Calu3 (cell line): ENCODE measurements around the gene SLC16A9. TPM values are rescaled to one million over a fixed set of nuclear protein-coding genes. Genes with fewer than 3 reads are reported as not detected.

ENCODE experiments used
- BruUV-seq: library from RNA; stranded (reverse); fragments of 400-500 nt; replicated peaks from 2 replicates; lab custom pipeline; 2021; lab: Mats Ljungman, UMichigan
- CTCF ChIA-PET: fragments of 300-600 bp; sonication (Branson Sonifier 250); formaldehyde crosslinking; loops from one replicate; lab custom pipeline; 2022; ENCODE audit warnings: antibody characterized with exemption; lab: Charles Lee
- DNase-seq: peaks from one replicate; pipeline ENCODE4 v3.0.0; 2022
- H3K27ac Mint-ChIP-seq: one replicate; pipeline ENCODE4 v1.8.0; 2022; ENCODE audit warnings: mixed read lengths; ENCODE audit not compliant: unreplicated experiment
- H3K27me3 Mint-ChIP-seq: one replicate; pipeline ENCODE4 v1.8.0; 2022; ENCODE audit warnings: mixed read lengths; ENCODE audit not compliant: unreplicated experiment
- H3K36me3 Mint-ChIP-seq: one replicate; pipeline ENCODE4 v1.8.0; 2022; ENCODE audit warnings: mild to moderate bottlenecking, moderate library complexity, mixed read lengths; ENCODE audit not compliant: insufficient read depth, unreplicated experiment
- H3K4me1 Mint-ChIP-seq: one replicate; pipeline ENCODE4 v1.8.0; 2022; ENCODE audit warnings: mild to moderate bottlenecking, low read depth, mixed read lengths; ENCODE audit not compliant: unreplicated experiment
- H3K4me3 Mint-ChIP-seq: one replicate; pipeline ENCODE4 v1.8.0; 2022; ENCODE audit warnings: mild to moderate bottlenecking, low read depth, moderate library complexity, mixed read lengths; ENCODE audit not compliant: unreplicated experiment
- H3K9me3 Mint-ChIP-seq: one replicate; pipeline ENCODE4 v1.8.0; 2022; ENCODE audit warnings: low read depth, mixed read lengths; ENCODE audit not compliant: unreplicated experiment
- CTCF ChIP-seq: fragments of 200-600 bp; IDR thresholded peaks from one replicate; pipeline ENCODE4 v1.8.0; 2022; ENCODE audit warnings: antibody characterized with exemption; ENCODE audit not compliant: unreplicated experiment
- intact Hi-C: fragments of 100-400 bp; cut with micrococcal nuclease; formaldehyde crosslinking; loops from one replicate; pipeline ENCODE4 v1.10.0; 2022; ENCODE audit not compliant: unreplicated experiment
- total RNA-seq: library from RNA; stranded (reverse); gene quantifications from 2 replicates; pipeline ENCODE4 v1.2.3, GENCODE V29; 2022

Gene SLC16A9
- total RNA-seq, 1 experiment from 2014 or later = 2.2 TPM

- peaks cover 4% of the 10 kb centered on the region for H3K9me3 Mint-ChIP-seq
- BruUV-seq = no TSS peak
- H3K4me1 Mint-ChIP-seq = no peaks in the 10 kb centered on the region
- no peak overlapping the region for H3K4me3 Mint-ChIP-seq
- no peaks in the 10 kb centered on the region for H3K36me3 Mint-ChIP-seq
- intact Hi-C loops = no loop called here
- TF ChIP-seq CTCF = no peak
- CTCF ChIA-PET = interaction anchor here (0.8 to 1.0 kb wide), 2 partner anchors 9 to 49 kb away, joined by 3 to 4 read pairs; no protein-coding TSS in a partner anchor
- peaks cover 61% of the 10 kb centered on the region for H3K27me3 Mint-ChIP-seq
- DNase-seq = peak; percentile 8
- no peak overlapping the region for H3K27ac Mint-ChIP-seq
Observed at GRCh38 chr10:59633063-59633462, 76.6 kb downstream of the SLC16A9 start.

GRCh38 chr10:59631882-59632807, 77.5 kb downstream of the SLC16A9 start:
- intact Hi-C loops = no loop called here
- no peaks in the 10 kb centered on the region for H3K4me1 Mint-ChIP-seq
- H3K27ac Mint-ChIP-seq = no peak overlapping the region
- no peak overlapping the region for H3K4me3 Mint-ChIP-seq
- no peak for DNase-seq
- TF ChIP-seq CTCF = no peak
- H3K27me3 Mint-ChIP-seq = peaks cover 64% of the 10 kb centered on the region
- H3K9me3 Mint-ChIP-seq = peaks cover 3% of the 10 kb centered on the region
- H3K36me3 Mint-ChIP-seq = no peaks in the 10 kb centered on the region
- no TSS peak for BruUV-seq
- CTCF ChIA-PET = interaction anchor here (1.0 kb wide), 1 partner anchor 8 kb away, joined by 4 read pairs; no protein-coding TSS in a partner anchor

- no peak for DNase-seq
- CTCF ChIA-PET = no interaction called here
- no peak for TF ChIP-seq CTCF
- Mint-ChIP-seq H3K9me3 (no peaks in the 10 kb centered on the region), H3K4me1 (peaks cover 2% of the 10 kb centered on the region), H3K27me3 (peaks cover 55% of the 10 kb centered on the region), H3K4me3 (no peak overlapping the region), H3K36me3 (no peaks in the 10 kb centered on the region), H3K27ac (no peak overlapping the region)
- no TSS peak for BruUV-seq
- intact Hi-C loops = no loop called here
Observed at GRCh38 chr10:59631237-59631636, 78.4 kb downstream of the SLC16A9 start.

- H3K4me1 Mint-ChIP-seq = peaks cover 7% of the 10 kb centered on the region
Observed at GRCh38 chr10:59628965-59629364, 80.7 kb downstream of the SLC16A9 start.

More at GRCh38 chr10:59628965-59629364, 80.7 kb downstream of the SLC16A9 start:
- H3K27me3 Mint-ChIP-seq = peaks cover 45% of the 10 kb centered on the region
- no peak for DNase-seq
- CTCF ChIA-PET = interaction anchor here (0.7 kb wide), 1 partner anchor 79 kb away, joined by 3 read pairs; no protein-coding TSS in a partner anchor
- H3K4me3 Mint-ChIP-seq = no peak overlapping the region
- no peak overlapping the region for H3K27ac Mint-ChIP-seq
- H3K36me3 Mint-ChIP-seq = no peaks in the 10 kb centered on the region
- H3K9me3 Mint-ChIP-seq = no peaks in the 10 kb centered on the region
- BruUV-seq = no TSS peak
- intact Hi-C loops = loop anchor here (5.0 kb wide), 1 partner anchor 578 kb away; no protein-coding TSS in a partner anchor
- no peak for TF ChIP-seq CTCF
